ENCODE measurements around the gene HPGDS.
"Not testable (repeated sequence)": the region's sequence is repeated elsewhere in the genome, so short reads cannot be mapped to it uniquely, and the experiment has no call there.

Gene HPGDS

GRCh38 chr4:94342694-94343093 lies at the start of gene HPGDS:
HPGDS (minus strand) TSS chr4:94342836; CDS start chr4:94334629, 8,207 bp downstream.
- no peak for DNase-seq

GRCh38 chr4:94390804-94391410 lies 48.3 kb upstream of the HPGDS start:
- DNase-seq, result no peak

GRCh38 chr4:94389595-94390267 lies 47.1 kb upstream of the HPGDS start:
- DNase-seq, result no peak

- DNase-seq, result not testable (repeated sequence)
Observed at GRCh38 chr4:94387965-94388364, 45.3 kb upstream of the HPGDS start.

- DNase-seq, result not testable (repeated sequence)
Observed at GRCh38 chr4:94385452-94385851, 42.8 kb upstream of the HPGDS start.

- DNase-seq, result not testable (repeated sequence)
Observed at GRCh38 chr4:94382891-94383290, 40.3 kb upstream of the HPGDS start.

GRCh38 chr4:94378047-94378446 lies 35.4 kb upstream of the HPGDS start:
- no peak for DNase-seq

- no peak for DNase-seq
Observed at GRCh38 chr4:94377294-94377693, 34.7 kb upstream of the HPGDS start.

- no peak for DNase-seq
Observed at GRCh38 chr4:94375364-94375763, 32.7 kb upstream of the HPGDS start.

- DNase-seq, result no peak
Observed at GRCh38 chr4:94373752-94374151, 31.1 kb upstream of the HPGDS start.

GRCh38 chr4:94372991-94373390 lies 30.4 kb upstream of the HPGDS start:
- no peak for DNase-seq

GRCh38 chr4:94372228-94372978 lies 29.8 kb upstream of the HPGDS start:
- no peak for DNase-seq

- DNase-seq, result no peak
Observed at GRCh38 chr4:94371290-94371689, 28.7 kb upstream of the HPGDS start.

GRCh38 chr4:94370533-94371254 lies 28.1 kb upstream of the HPGDS start:
- DNase-seq, result no peak

GRCh38 chr4:94369046-94369445 lies 26.4 kb upstream of the HPGDS start:
- no peak for DNase-seq

- no peak for DNase-seq
Observed at GRCh38 chr4:94368459-94368858, 25.8 kb upstream of the HPGDS start.

- no peak for DNase-seq
Observed at GRCh38 chr4:94365304-94365703, 22.7 kb upstream of the HPGDS start.

GRCh38 chr4:94364527-94364926 lies 21.9 kb upstream of the HPGDS start:
- DNase-seq, result no peak

GRCh38 chr4:94363136-94363655 lies 20.6 kb upstream of the HPGDS start:
- no peak for DNase-seq

- no peak for DNase-seq
Observed at GRCh38 chr4:94359838-94360237, 17.2 kb upstream of the HPGDS start.

- no peak for DNase-seq
Observed at GRCh38 chr4:94359221-94359620, 16.6 kb upstream of the HPGDS start.

GRCh38 chr4:94358101-94358500 lies 15.5 kb upstream of the HPGDS start:
- no peak for DNase-seq

GRCh38 chr4:94357624-94358023 lies 15.0 kb upstream of the HPGDS start:
- no peak for DNase-seq
